ENCODE measurements around the gene CA12.

The CA12 gene

GRCh38 chr15:63299943-63300575 lies 81.6 kb downstream of the CA12 start:
- no peak for DNase-seq

GRCh38 chr15:63296195-63296594 lies 85.5 kb downstream of the CA12 start:
- DNase-seq = no peak

- DNase-seq = no peak
Observed at GRCh38 chr15:63295341-63295740, 86.3 kb downstream of the CA12 start.

GRCh38 chr15:63294359-63294758 lies 87.3 kb downstream of the CA12 start:
- DNase-seq = peak; percentile 93

GRCh38 chr15:63292771-63293170 lies 88.9 kb downstream of the CA12 start:
- DNase-seq = peak; percentile 91

- DNase-seq = no peak
Observed at GRCh38 chr15:63292241-63292640, 89.4 kb downstream of the CA12 start.

GRCh38 chr15:63291507-63291906 lies 90.1 kb downstream of the CA12 start:
- DNase-seq = peak; percentile 85

GRCh38 chr15:63288778-63289378 lies 92.8 kb downstream of the CA12 start:
- DNase-seq = peak; percentile 67

GRCh38 chr15:63288342-63288741 lies 93.3 kb downstream of the CA12 start:
- DNase-seq = no peak

GRCh38 chr15:63287109-63287508 lies 94.5 kb downstream of the CA12 start:
- DNase-seq = no peak

- peak; percentile 45 for DNase-seq
Observed at GRCh38 chr15:63284335-63284734, 97.3 kb downstream of the CA12 start.

GRCh38 chr15:63283126-63283525 lies 98.5 kb downstream of the CA12 start:
- DNase-seq = peak; percentile 90

- DNase-seq = no peak
Observed at GRCh38 chr15:63277893-63278456, 103.7 kb downstream of the CA12 start.

GRCh38 chr15:63277038-63277892 lies 104.4 kb downstream of the CA12 start, which contains the start of gene APH1B:
TSS of gene APH1B (plus strand) at chr15:63277605. CDS start at chr15:63277624, 19 bp downstream.
- peak; percentile 50 for DNase-seq

GRCh38 chr15:63276342-63277037 lies 105.2 kb downstream of the CA12 start:
- no peak for DNase-seq

GRCh38 chr15:63274427-63274826 lies 107.2 kb downstream of the CA12 start:
- DNase-seq = peak; percentile 45

All from inflammatory macrophage treated with lipopolysaccharide for 4 hours (primary cell).